ENCODE measurements around the gene SASH3.

Gene SASH3

DNA sequence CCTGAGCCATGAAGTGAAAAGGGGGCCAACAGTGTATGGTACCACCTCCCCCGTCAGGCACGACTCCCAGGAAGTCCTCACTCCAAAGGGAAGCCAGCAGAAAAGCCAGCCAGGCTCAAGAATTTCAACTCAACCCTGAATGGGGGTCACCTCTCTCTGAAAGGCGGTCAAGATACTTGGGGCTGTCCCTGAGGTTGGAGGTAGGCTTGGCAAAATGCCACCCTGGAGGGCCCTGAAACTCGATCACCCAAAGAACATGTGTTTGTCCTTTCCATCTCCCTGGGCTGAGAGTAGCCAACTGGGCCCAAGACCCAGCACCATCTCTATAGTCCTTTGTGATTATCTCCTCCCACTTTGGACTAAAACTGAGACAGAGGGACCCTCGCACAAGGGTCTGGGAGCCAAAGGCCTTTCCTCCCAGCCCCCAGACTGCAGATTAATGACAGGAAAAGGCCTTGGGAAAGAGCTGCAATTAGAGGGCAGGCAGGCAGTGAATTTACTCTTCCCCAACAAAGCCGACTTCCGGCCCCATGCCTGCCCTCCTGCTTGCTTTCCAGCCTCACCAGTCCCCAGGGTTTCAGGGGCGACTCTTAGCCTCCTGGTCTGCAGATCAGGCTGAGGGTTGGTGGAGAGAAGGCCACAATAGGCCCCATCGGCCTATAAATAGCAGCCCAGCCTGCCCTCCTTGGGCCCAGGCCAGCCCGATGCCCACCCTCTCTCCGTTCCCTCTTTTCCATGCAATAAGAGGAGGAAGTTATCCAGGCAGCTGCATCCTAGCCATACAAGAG is 5.6 kb downstream of the SASH3 start:
- no peak overlapping the region for H3K4me3 ChIP-seq (ENCODE audit: insufficient read length, low read depth)
- no peak for DNase-seq (ENCODE audit: low read depth, low spot score)
- no peaks in the 10 kb centered on the region for H3K27me3 ChIP-seq (ENCODE audit: insufficient read depth, insufficient read length)
- no peaks in the 10 kb centered on the region for H3K36me3 ChIP-seq (ENCODE audit: insufficient read depth, insufficient read length, low read length)
- no peak overlapping the region for H3K9ac ChIP-seq (ENCODE audit: insufficient read length, low read depth)
- no peaks in the 10 kb centered on the region for H3K4me1 ChIP-seq (ENCODE audit: insufficient read depth, insufficient read length)
- no peaks in the 10 kb centered on the region for H3K9me3 ChIP-seq (ENCODE audit: insufficient read depth, low read length)
- TF ChIP-seq YY1 (IDR thresholded peaks at IDR 0.05; ENCODE audit: insufficient read depth, insufficient read length) = no peak
- TF ChIP-seq ZNF274 (IDR thresholded peaks at IDR 0.05; ENCODE audit: low read depth, low read length) = no peak
- no peak for TF ChIP-seq SUZ12 (IDR thresholded peaks at IDR 0.05; ENCODE audit: extremely low read depth, insufficient read depth, insufficient read length)

GRCh38 chrX:129786210-129786651 is 6.5 kb downstream of the SASH3 start:
- Histone ChIP-seq H3K36me3 (ENCODE audit: insufficient read depth, insufficient read length, low read length) (no peaks in the 10 kb centered on the region), H3K9me3 (ENCODE audit: insufficient read depth, low read length) (no peaks in the 10 kb centered on the region), H3K9ac (ENCODE audit: insufficient read length, low read depth) (no peak overlapping the region), H3K4me1 (ENCODE audit: insufficient read depth, insufficient read length) (no peaks in the 10 kb centered on the region), H3K27me3 (ENCODE audit: insufficient read depth, insufficient read length) (no peaks in the 10 kb centered on the region), H3K4me3 (ENCODE audit: insufficient read length, low read depth) (no peak overlapping the region)
- no peak for DNase-seq (ENCODE audit: low read depth, low spot score)
- TF ChIP-seq SUZ12 (IDR thresholded peaks at IDR 0.05; ENCODE audit: extremely low read depth, insufficient read depth, insufficient read length) (no peak), YY1 (IDR thresholded peaks at IDR 0.05; ENCODE audit: insufficient read depth, insufficient read length) (no peak), ZNF274 (IDR thresholded peaks at IDR 0.05; ENCODE audit: low read depth, low read length) (no peak)

- no peaks in the 10 kb centered on the region for H3K9me3 ChIP-seq (ENCODE audit: insufficient read depth, low read length)
- no peaks in the 10 kb centered on the region for H3K36me3 ChIP-seq (ENCODE audit: insufficient read depth, insufficient read length, low read length)
- TF ChIP-seq SUZ12 (IDR thresholded peaks at IDR 0.05; ENCODE audit: extremely low read depth, insufficient read depth, insufficient read length) (no peak), YY1 (IDR thresholded peaks at IDR 0.05; ENCODE audit: insufficient read depth, insufficient read length) (no peak), ZNF274 (IDR thresholded peaks at IDR 0.05; ENCODE audit: low read depth, low read length) (no peak)
- DNase-seq (ENCODE audit: low read depth, low spot score) = no peak
- no peaks in the 10 kb centered on the region for H3K4me1 ChIP-seq (ENCODE audit: insufficient read depth, insufficient read length)
- H3K9ac ChIP-seq (ENCODE audit: insufficient read length, low read depth) = no peak overlapping the region
- no peaks in the 10 kb centered on the region for H3K27me3 ChIP-seq (ENCODE audit: insufficient read depth, insufficient read length)
- no peak overlapping the region for H3K4me3 ChIP-seq (ENCODE audit: insufficient read length, low read depth)
Observed at GRCh38 chrX:129787336-129788055, 7.7 kb downstream of the SASH3 start.

DNA sequence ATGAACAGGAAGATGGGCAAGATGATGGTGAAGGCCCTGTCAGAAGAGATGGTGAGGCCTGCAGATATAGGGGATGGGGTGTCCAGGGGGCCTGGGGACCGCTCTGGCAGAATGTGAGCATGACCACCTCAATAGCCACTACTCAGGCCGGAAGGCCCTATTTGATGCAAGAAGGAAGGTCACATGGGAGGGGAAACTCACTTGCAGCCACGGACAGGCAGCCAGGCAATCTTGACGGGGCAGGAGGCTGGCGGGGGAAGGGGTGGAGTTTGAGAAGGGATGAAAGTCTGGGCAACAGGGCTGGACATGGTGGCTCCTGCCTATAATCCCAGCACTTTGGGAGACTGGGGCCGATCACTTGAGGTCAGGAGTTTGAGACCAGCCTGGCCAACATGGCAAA is 8.8 kb downstream of the SASH3 start:
- H3K9me3 ChIP-seq (ENCODE audit: insufficient read depth, low read length) = no peaks in the 10 kb centered on the region
- H3K4me3 ChIP-seq (ENCODE audit: insufficient read length, low read depth) = no peak overlapping the region
- no peaks in the 10 kb centered on the region for H3K4me1 ChIP-seq (ENCODE audit: insufficient read depth, insufficient read length)
- H3K27me3 ChIP-seq (ENCODE audit: insufficient read depth, insufficient read length) = no peaks in the 10 kb centered on the region
- no peaks in the 10 kb centered on the region for H3K36me3 ChIP-seq (ENCODE audit: insufficient read depth, insufficient read length, low read length)
- no peak for DNase-seq (ENCODE audit: low read depth, low spot score)
- TF ChIP-seq ZNF274 (IDR thresholded peaks at IDR 0.05; ENCODE audit: low read depth, low read length) = no peak
- TF ChIP-seq SUZ12 (IDR thresholded peaks at IDR 0.05; ENCODE audit: extremely low read depth, insufficient read depth, insufficient read length) = no peak
- no peak for TF ChIP-seq YY1 (IDR thresholded peaks at IDR 0.05; ENCODE audit: insufficient read depth, insufficient read length)
- no peak overlapping the region for H3K9ac ChIP-seq (ENCODE audit: insufficient read length, low read depth)

DNA sequence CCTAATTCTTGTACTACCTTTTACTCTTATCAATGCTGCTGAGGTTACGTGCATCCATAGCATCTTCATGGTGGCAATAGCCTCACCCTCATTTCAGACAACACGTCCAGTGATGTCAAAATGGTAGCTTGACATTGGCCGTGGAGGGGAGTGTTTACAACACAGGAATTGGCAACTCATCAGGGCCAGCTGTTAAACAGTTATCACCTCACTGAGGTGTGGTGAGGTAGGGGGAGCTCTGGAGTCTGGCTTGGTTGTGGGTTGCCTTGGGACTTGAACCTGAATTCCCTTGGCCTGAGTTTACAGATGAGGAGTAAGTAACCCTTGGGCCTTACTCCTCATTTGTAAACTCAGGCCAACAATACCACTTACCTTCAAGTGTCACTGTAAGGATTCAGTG is 10.4 kb downstream of the SASH3 start:
- Histone ChIP-seq H3K4me1 (ENCODE audit: insufficient read depth, insufficient read length) (no peaks in the 10 kb centered on the region), H3K9ac (ENCODE audit: insufficient read length, low read depth) (no peak overlapping the region), H3K36me3 (ENCODE audit: insufficient read depth, insufficient read length, low read length) (no peaks in the 10 kb centered on the region), H3K4me3 (ENCODE audit: insufficient read length, low read depth) (no peak overlapping the region), H3K27me3 (ENCODE audit: insufficient read depth, insufficient read length) (no peaks in the 10 kb centered on the region), H3K9me3 (ENCODE audit: insufficient read depth, low read length) (no peaks in the 10 kb centered on the region)
- DNase-seq (ENCODE audit: low read depth, low spot score) = no peak
- TF ChIP-seq SUZ12 (IDR thresholded peaks at IDR 0.05; ENCODE audit: extremely low read depth, insufficient read depth, insufficient read length) = no peak
- no peak for TF ChIP-seq ZNF274 (IDR thresholded peaks at IDR 0.05; ENCODE audit: low read depth, low read length)
- TF ChIP-seq YY1 (IDR thresholded peaks at IDR 0.05; ENCODE audit: insufficient read depth, insufficient read length) = no peak

DNA sequence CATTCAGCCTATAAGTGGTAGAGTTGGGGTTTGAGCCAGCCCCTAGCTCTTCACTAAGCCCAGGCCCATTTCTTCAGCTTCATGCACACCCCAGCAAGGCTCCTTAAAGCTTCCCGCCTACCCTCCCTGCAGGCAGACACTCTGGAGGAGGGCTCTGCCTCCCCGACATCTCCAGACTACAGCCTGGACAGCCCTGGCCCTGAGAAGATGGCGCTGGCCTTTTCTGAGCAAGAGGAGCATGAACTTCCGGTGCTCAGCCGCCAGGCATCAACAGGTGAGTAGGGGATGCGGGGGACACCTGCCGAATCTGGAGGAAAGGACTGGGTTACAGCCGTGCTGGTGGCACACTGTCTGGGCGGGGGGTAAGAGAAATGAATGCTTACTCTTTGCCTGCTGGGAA is 11.1 kb downstream of the SASH3 start:
- no peak overlapping the region for H3K9ac ChIP-seq (ENCODE audit: insufficient read length, low read depth)
- H3K4me1 ChIP-seq (ENCODE audit: insufficient read depth, insufficient read length) = no peaks in the 10 kb centered on the region
- no peaks in the 10 kb centered on the region for H3K27me3 ChIP-seq (ENCODE audit: insufficient read depth, insufficient read length)
- no peaks in the 10 kb centered on the region for H3K36me3 ChIP-seq (ENCODE audit: insufficient read depth, insufficient read length, low read length)
- no peak for DNase-seq (ENCODE audit: low read depth, low spot score)
- no peak overlapping the region for H3K4me3 ChIP-seq (ENCODE audit: insufficient read length, low read depth)
- H3K9me3 ChIP-seq (ENCODE audit: insufficient read depth, low read length) = no peaks in the 10 kb centered on the region
- no peak for TF ChIP-seq SUZ12 (IDR thresholded peaks at IDR 0.05; ENCODE audit: extremely low read depth, insufficient read depth, insufficient read length)
- TF ChIP-seq YY1 (IDR thresholded peaks at IDR 0.05; ENCODE audit: insufficient read depth, insufficient read length) = no peak
- no peak for TF ChIP-seq ZNF274 (IDR thresholded peaks at IDR 0.05; ENCODE audit: low read depth, low read length)

- Histone ChIP-seq H3K27me3 (ENCODE audit: insufficient read depth, insufficient read length) (no peaks in the 10 kb centered on the region), H3K36me3 (ENCODE audit: insufficient read depth, insufficient read length, low read length) (no peaks in the 10 kb centered on the region)
Observed at GRCh38 chrX:129791336-129791735, 11.6 kb downstream of the SASH3 start.

More at GRCh38 chrX:129791336-129791735, 11.6 kb downstream of the SASH3 start:
- H3K9me3 ChIP-seq (ENCODE audit: insufficient read depth, low read length) = no peaks in the 10 kb centered on the region
- no peak overlapping the region for H3K4me3 ChIP-seq (ENCODE audit: insufficient read length, low read depth)
- TF ChIP-seq SUZ12 (IDR thresholded peaks at IDR 0.05; ENCODE audit: extremely low read depth, insufficient read depth, insufficient read length) (no peak), ZNF274 (IDR thresholded peaks at IDR 0.05; ENCODE audit: low read depth, low read length) (no peak)
- no peaks in the 10 kb centered on the region for H3K4me1 ChIP-seq (ENCODE audit: insufficient read depth, insufficient read length)
- no peak overlapping the region for H3K9ac ChIP-seq (ENCODE audit: insufficient read length, low read depth)
- DNase-seq (ENCODE audit: low read depth, low spot score) = no peak

Data from NT2/D1 (cell line).